Measurements from ENCODE around the gene ROR1. TPM values are rescaled to one million over a fixed set of nuclear protein-coding genes. Genes with fewer than 3 reads are reported as not detected.

Gene ROR1
- total RNA-seq, 2 experiments from 2014 or later: 0.47 to 1.4 TPM

DNA sequence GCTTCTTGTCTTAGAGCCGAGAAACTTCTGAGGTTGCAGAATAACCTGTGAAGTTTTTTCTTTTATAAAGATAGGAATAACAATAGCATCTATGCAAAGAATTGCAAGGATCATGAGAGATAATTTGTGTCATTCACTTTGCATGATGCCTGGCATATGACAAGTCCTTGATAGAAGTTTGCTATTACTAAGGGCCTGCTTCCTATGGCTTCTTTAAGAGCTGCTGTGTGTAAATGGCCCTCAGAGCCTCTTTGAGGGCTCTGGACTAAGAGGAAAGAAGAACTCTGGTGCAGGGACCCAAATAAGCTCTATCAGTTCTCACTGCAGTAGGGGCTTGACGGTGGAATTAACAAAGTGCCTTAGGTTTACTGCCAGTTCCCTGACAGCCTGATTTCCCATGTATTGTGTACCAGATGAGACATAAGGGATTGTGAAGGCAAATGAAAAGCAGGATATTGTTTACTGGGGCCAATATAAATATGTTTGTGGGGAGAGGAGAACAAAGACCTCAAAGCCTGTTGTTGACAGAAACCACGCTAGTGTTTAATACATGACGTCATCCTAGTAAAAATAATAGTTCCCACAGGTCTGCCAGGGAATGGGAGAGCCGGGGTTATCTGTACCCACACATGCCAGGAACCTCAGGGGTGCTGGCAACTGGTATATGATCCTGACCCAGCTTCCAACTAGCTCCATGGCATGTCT, 298.4 kb downstream of the ROR1 start:
- TF ChIP-seq EZH2phosphoT487 (IDR thresholded peaks at IDR 0.05; ENCODE audit: borderline replicate concordance, low read depth, low read length): no peak
- TF ChIP-seq, protein P1, sequence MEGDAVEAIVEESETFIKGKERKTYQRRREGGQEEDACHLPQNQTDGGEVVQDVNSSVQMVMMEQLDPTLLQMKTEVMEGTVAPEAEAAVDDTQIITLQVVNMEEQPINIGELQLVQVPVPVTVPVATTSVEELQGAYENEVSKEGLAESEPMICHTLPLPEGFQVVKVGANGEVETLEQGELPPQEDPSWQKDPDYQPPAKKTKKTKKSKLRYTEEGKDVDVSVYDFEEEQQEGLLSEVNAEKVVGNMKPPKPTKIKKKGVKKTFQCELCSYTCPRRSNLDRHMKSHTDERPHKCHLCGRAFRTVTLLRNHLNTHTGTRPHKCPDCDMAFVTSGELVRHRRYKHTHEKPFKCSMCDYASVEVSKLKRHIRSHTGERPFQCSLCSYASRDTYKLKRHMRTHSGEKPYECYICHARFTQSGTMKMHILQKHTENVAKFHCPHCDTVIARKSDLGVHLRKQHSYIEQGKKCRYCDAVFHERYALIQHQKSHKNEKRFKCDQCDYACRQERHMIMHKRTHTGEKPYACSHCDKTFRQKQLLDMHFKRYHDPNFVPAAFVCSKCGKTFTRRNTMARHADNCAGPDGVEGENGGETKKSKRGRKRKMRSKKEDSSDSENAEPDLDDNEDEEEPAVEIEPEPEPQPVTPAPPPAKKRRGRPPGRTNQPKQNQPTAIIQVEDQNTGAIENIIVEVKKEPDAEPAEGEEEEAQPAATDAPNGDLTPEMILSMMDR (conservative IDR thresholded peaks at IDR 0.05; ENCODE audit: low read length): no peak
- Histone ChIP-seq H3K4me2 (ENCODE audit: low read length) (no peak overlapping the region), H3K9me2 (ENCODE audit: insufficient read depth, low read length) (no peaks in the 10 kb centered on the region), H2AFZ (ENCODE audit: low read length) (no peak overlapping the region), H4K20me1 (ENCODE audit: insufficient read depth, low read length) (no peaks in the 10 kb centered on the region), H3K4me1 (ENCODE audit: insufficient read depth, low read length, poor library complexity, severe bottlenecking) (no peaks in the 10 kb centered on the region), H3K79me2 (ENCODE audit: insufficient read depth, low read depth, low read length) (no peaks in the 10 kb centered on the region), H3K4me3 (ENCODE audit: low read depth, low read length, poor library complexity, severe bottlenecking) (no peak overlapping the region), H3K9me3 (ENCODE audit: low read length) (no peaks in the 10 kb centered on the region), H3K36me3 (ENCODE audit: insufficient read depth, low read length) (no peaks in the 10 kb centered on the region), H3K27ac (ENCODE audit: low read depth, low read length, poor library complexity, severe bottlenecking) (no peak overlapping the region)
- intact Hi-C loops (cut with micrococcal nuclease; ENCODE audit: unreplicated experiment): no loop called here
- ChIA-PET CTCF (ENCODE audit: unreplicated experiment) (no interaction called here), POLR2A (no interaction called here)
- DNase-seq (ENCODE audit: low spot score): no peak
- no TSS peak for BruUV-seq (replicated peaks)

DNA sequence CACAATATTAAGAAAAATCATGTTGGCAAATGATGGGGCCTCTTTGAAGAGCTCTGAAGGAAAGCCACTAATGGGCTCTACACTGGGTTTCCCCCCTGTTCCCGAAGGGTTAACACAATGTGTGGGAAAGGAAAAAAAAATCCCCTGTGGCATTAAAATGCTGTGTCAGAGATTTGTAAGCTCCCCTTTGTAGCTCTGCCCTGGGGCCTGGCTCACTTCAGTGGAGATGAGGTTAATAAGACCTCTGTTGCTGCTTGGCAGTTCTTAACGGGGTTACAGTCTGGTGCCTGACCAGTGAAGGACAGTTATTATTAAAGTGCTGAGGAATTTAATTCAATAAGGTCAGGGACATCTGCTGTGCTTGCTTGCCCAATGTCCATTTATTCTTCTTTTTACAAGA, 299.9 kb downstream of the ROR1 start:
- intact Hi-C loops (cut with micrococcal nuclease; ENCODE audit: unreplicated experiment): no loop called here
- no TSS peak for BruUV-seq (replicated peaks)
- no peak for DNase-seq (ENCODE audit: low spot score)
- Histone ChIP-seq H3K4me3 (ENCODE audit: low read depth, low read length, poor library complexity, severe bottlenecking) (no peak overlapping the region), H3K9me3 (ENCODE audit: low read length) (no peaks in the 10 kb centered on the region), H3K4me2 (ENCODE audit: low read length) (no peak overlapping the region), H3K36me3 (ENCODE audit: insufficient read depth, low read length) (no peaks in the 10 kb centered on the region), H3K79me2 (ENCODE audit: insufficient read depth, low read depth, low read length) (no peaks in the 10 kb centered on the region), H4K20me1 (ENCODE audit: insufficient read depth, low read length) (no peaks in the 10 kb centered on the region), H3K4me1 (ENCODE audit: insufficient read depth, low read length, poor library complexity, severe bottlenecking) (no peaks in the 10 kb centered on the region), H2AFZ (ENCODE audit: low read length) (no peak overlapping the region), H3K9me2 (ENCODE audit: insufficient read depth, low read length) (no peaks in the 10 kb centered on the region), H3K27ac (ENCODE audit: low read depth, low read length, poor library complexity, severe bottlenecking) (no peak overlapping the region)
- POLR2A ChIA-PET: no interaction called here
- TF ChIP-seq, protein P1 (conservative IDR thresholded peaks at IDR 0.05; ENCODE audit: low read length): no peak
- no peak for TF ChIP-seq EZH2phosphoT487 (IDR thresholded peaks at IDR 0.05; ENCODE audit: borderline replicate concordance, low read depth, low read length)
- CTCF ChIA-PET (ENCODE audit: unreplicated experiment): no interaction called here

GRCh38 chr1:64074767-64075166, 300.9 kb downstream of the ROR1 start:
- TF ChIP-seq, protein P1 (conservative IDR thresholded peaks at IDR 0.05; ENCODE audit: low read length): no peak
- TF ChIP-seq EZH2phosphoT487 (IDR thresholded peaks at IDR 0.05; ENCODE audit: borderline replicate concordance, low read depth, low read length): no peak
- CTCF ChIA-PET (ENCODE audit: unreplicated experiment): no interaction called here
- Histone ChIP-seq H3K9me2 (ENCODE audit: insufficient read depth, low read length) (no peaks in the 10 kb centered on the region), H3K79me2 (ENCODE audit: insufficient read depth, low read depth, low read length) (no peaks in the 10 kb centered on the region), H4K20me1 (ENCODE audit: insufficient read depth, low read length) (no peaks in the 10 kb centered on the region), H3K27ac (ENCODE audit: low read depth, low read length, poor library complexity, severe bottlenecking) (no peak overlapping the region), H3K4me3 (ENCODE audit: low read depth, low read length, poor library complexity, severe bottlenecking) (no peak overlapping the region), H3K4me2 (ENCODE audit: low read length) (no peak overlapping the region), H3K4me1 (ENCODE audit: insufficient read depth, low read length, poor library complexity, severe bottlenecking) (no peaks in the 10 kb centered on the region), H3K9me3 (ENCODE audit: low read length) (no peaks in the 10 kb centered on the region), H3K36me3 (ENCODE audit: insufficient read depth, low read length) (no peaks in the 10 kb centered on the region), H2AFZ (ENCODE audit: low read length) (no peak overlapping the region)
- BruUV-seq (replicated peaks): no TSS peak
- POLR2A ChIA-PET: interaction anchor here (1.0 to 1.9 kb wide), 2 partner anchors 10 to 16 kb away, joined by 3 to 4 read pairs; no protein-coding TSS in a partner anchor
- intact Hi-C loops (cut with micrococcal nuclease; ENCODE audit: unreplicated experiment): no loop called here
- no peak for DNase-seq (ENCODE audit: low spot score)

All from OCI-LY7 (cell line).